Spinal cord (tissue), 10 donors: Measurements from ENCODE around the gene PCSK6. TPM values are rescaled to one million over a fixed set of nuclear protein-coding genes. Genes with fewer than 3 reads are reported as not detected.
"Not testable (repeated sequence)": the region's sequence is repeated elsewhere in the genome, so short reads cannot be mapped to it uniquely, and the experiment has no call there.

Experiments
- DNase-seq, 6 donors: peaks; one replicate each; pipeline versions ENCODE4 v3.0.0 to v3.0.0-alpha.2; 2013 to 2015; ENCODE audit warnings: low spot score in 6 of 6, low read depth in 4 of 6
- H3K27ac ChIP-seq: one replicate; pipeline ENCODE4 v1.5.1; 2013; ENCODE audit warnings: low read depth, low read length, control low read depth
- H3K27me3 ChIP-seq: one replicate; pipeline ENCODE4 v1.6.1; 2013; ENCODE audit warnings: low read length; ENCODE audit not compliant: control insufficient read depth, insufficient read depth
- H3K36me3 ChIP-seq: one replicate; pipeline ENCODE4 v1.6.1; 2013; ENCODE audit warnings: low read length; ENCODE audit not compliant: control insufficient read depth, insufficient read depth
- H3K4me1 ChIP-seq: one replicate; pipeline ENCODE4 v1.6.1; 2013; ENCODE audit warnings: low read length; ENCODE audit not compliant: control insufficient read depth, insufficient read depth
- H3K4me3 ChIP-seq: one replicate; pipeline ENCODE4 v1.5.1; 2013; ENCODE audit warnings: low read depth, low read length, control low read depth
- H3K9me3 ChIP-seq: one replicate; pipeline ENCODE4 v1.6.1; 2013; ENCODE audit warnings: low read length; ENCODE audit not compliant: control insufficient read depth, insufficient read depth
- WGBS: methylation state at CpG from one replicate; pipeline ENCODE4 v1.1.5; 2013; ENCODE audit warnings: missing lambda C conversion rate; ENCODE audit not compliant: insufficient coverage; 5-methylcytosine and 5-hydroxymethylcytosine counted together
- polyA plus RNA-seq, 2 donors: library from polyadenylated mRNA; unstranded; fragments of 120-200 nt; gene quantifications; one replicate each; pipeline ENCODE4 v1.2.1, GENCODE V29; 2013; ENCODE audit not compliant: insufficient read length in 2 of 2
- total RNA-seq, 2 donors: library from RNA; depleted of rRNA in 1 of 2; stranded (reverse); fragments of 120-200 nt in 1 of 2; fragments of >200 nt in 1 of 2; gene quantifications; one replicate each; pipeline versions ENCODE4 v1.2.3 to v1.2.4, GENCODE V29; 2013 to 2014
- donor health status: healthy.

PCSK6 gene
- total and polyA plus RNA-seq, 4 donors = 8.6 to 14.3 (median 11.7) TPM

- not testable (repeated sequence) for DNase-seq, H3K27me3 ChIP-seq, H3K9me3 ChIP-seq, H3K4me3 ChIP-seq, H3K27ac ChIP-seq, H3K4me1 ChIP-seq
- peaks cover 31% of the 10 kb centered on the region for H3K36me3 ChIP-seq
- WGBS = no CpG with 5 or more reads among the region's 6 CpGs
Observed at GRCh38 chr15:101287342-101287741, 202.2 kb downstream of the PCSK6 start.

GRCh38 chr15:101286471-101287114 lies 202.9 kb downstream of the PCSK6 start:
- no peaks in the 10 kb centered on the region for H3K27me3 ChIP-seq
- H3K36me3 ChIP-seq = peaks cover 31% of the 10 kb centered on the region
- H3K4me3 ChIP-seq = no peak overlapping the region
- H3K27ac ChIP-seq = no peak overlapping the region
- DNase-seq = no peak
- H3K9me3 ChIP-seq = no peaks in the 10 kb centered on the region
- H3K4me1 ChIP-seq = no peaks in the 10 kb centered on the region
- WGBS = 86% methylated on average over 4 of the region's 9 CpGs

GRCh38 chr15:101283931-101284330 lies 205.6 kb downstream of the PCSK6 start:
- no peak overlapping the region for H3K27ac ChIP-seq
- peaks cover 34% of the 10 kb centered on the region for H3K36me3 ChIP-seq
- 77% methylated on average over 4 of the region's 6 CpGs for WGBS
- H3K4me1 ChIP-seq = no peaks in the 10 kb centered on the region
- H3K27me3 ChIP-seq = no peaks in the 10 kb centered on the region
- no peak for DNase-seq
- H3K9me3 ChIP-seq = no peaks in the 10 kb centered on the region
- no peak overlapping the region for H3K4me3 ChIP-seq

GRCh38 chr15:101280007-101280406 lies 209.5 kb downstream of the PCSK6 start:
- Histone ChIP-seq H3K9me3 (no peaks in the 10 kb centered on the region), H3K36me3 (peaks cover 27% of the 10 kb centered on the region), H3K27ac (no peak overlapping the region), H3K4me3 (no peak overlapping the region), H3K27me3 (no peaks in the 10 kb centered on the region), H3K4me1 (peaks cover 17% of the 10 kb centered on the region)
- 100% methylated on average over 1 of the region's 2 CpGs for WGBS
- DNase-seq = no peak

DNA sequence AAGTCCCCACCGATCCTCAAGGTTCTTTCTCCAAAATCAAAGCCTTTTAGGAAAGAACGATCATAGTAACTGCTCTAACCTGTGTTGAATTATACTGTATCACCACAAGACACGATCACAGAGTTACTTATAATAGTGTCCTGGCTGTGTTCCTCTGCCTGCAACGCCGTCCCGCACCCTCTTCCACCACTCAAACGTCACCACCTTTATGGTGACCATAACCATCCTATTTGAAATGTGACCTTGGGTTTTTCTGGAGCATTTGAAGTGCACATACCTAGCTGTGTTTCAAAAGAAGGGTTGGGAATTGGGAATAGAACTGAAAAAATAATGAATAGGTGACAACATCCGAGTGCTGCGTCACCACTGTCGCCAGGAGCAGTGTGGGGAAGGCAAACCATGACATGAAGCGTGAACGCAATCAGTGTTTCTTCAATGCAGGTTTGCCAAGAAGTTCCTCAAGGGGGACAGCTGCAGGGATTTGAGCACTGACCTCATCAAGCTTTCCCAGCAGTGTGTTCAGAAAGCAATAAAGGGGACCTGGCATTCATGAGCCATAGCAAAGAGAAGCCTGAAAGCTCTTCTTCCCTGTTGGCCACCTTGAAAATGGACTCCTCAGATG lies 211.5 kb downstream of the PCSK6 start:
- peaks cover 17% of the 10 kb centered on the region for H3K4me1 ChIP-seq
- 76% methylated on average over 6 of the region's 12 CpGs for whole genome bisulfite sequencing
- H3K27ac ChIP-seq = peak overlapping the region; percentile 10
- H3K9me3 ChIP-seq = no peaks in the 10 kb centered on the region
- no peaks in the 10 kb centered on the region for H3K27me3 ChIP-seq
- H3K4me3 ChIP-seq = peak overlapping the region; percentile 46
- DNase-seq = no peak
- peaks cover 27% of the 10 kb centered on the region for H3K36me3 ChIP-seq

GRCh38 chr15:101277038-101277822 lies 212.3 kb downstream of the PCSK6 start, which contains the start of gene SELENOS:
SELENOS (minus strand) TSS chr15:101277485; CDS start chr15:101277417, 68 bp downstream.
- Histone ChIP-seq H3K27ac (peak within 1 kb of the TSS; percentile 84), H3K9me3 (no peaks in the 10 kb centered on the region), H3K36me3 (peaks cover 33% of the 10 kb centered on the region), H3K4me3 (peak within 1 kb of the TSS; percentile 87), H3K4me1 (peaks cover 17% of the 10 kb centered on the region), H3K27me3 (no peaks in the 10 kb centered on the region)
- peak in 5 of 6 donors; percentile 79 to 97 (median 87) for DNase-seq
- WGBS = under 1% methylated on average over 91 of the region's 91 CpGs

DNA sequence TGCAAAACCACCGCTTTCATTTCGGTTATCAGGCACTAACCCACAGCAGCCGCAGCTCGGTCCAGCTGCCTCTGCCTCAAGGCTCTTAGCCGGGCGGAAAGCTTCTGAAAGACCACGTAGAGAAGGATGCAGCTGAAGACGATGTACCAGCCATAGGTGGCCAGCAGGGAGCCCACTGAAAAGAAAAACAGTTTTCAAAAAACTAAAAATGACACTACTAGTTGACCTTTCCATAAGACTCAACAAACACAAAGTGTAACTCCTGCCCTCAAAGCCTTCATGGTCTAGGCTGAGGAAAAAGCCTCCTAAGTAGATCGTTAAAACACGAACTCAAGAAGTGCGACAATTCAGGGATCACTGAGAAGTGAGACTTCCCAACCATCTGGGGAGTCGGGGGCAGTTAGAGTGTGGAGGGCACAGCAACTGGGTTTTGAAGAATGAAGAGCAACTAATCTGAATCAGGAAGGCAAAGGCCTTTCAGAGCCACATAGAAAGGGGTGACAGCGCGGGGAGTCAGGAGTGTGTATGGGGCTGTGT lies 212.9 kb downstream of the PCSK6 start:
- peaks cover 17% of the 10 kb centered on the region for H3K4me1 ChIP-seq
- H3K27me3 ChIP-seq = no peaks in the 10 kb centered on the region
- H3K4me3 ChIP-seq = peak overlapping the region; percentile 87
- no peak for DNase-seq
- 11% methylated on average over 13 of the region's 14 CpGs for WGBS
- no peaks in the 10 kb centered on the region for H3K9me3 ChIP-seq
- peaks cover 37% of the 10 kb centered on the region for H3K36me3 ChIP-seq
- H3K27ac ChIP-seq = peak overlapping the region; percentile 84

DNA sequence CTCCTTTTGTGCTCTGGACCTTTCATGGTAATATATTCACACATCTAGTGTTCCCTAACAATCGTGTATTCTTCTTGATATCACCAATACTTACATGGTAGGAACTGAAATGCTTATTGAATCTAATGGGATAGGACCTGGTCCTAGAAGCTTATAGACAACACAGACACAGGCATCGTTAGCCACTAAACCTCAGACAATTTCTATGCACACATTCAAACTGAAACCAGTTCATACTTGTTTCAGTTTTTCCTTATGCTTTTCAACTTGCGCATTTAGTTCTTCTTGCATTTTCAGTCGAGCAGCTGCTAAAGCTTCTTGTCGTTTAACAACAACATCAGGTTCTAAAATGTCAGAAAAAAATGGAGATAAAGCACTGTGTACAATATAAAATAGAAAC lies 214.5 kb downstream of the PCSK6 start:
- Histone ChIP-seq H3K27me3 (no peaks in the 10 kb centered on the region), H3K36me3 (peaks cover 39% of the 10 kb centered on the region), H3K4me1 (peaks cover 17% of the 10 kb centered on the region), H3K4me3 (no peak overlapping the region), H3K27ac (no peak overlapping the region), H3K9me3 (no peaks in the 10 kb centered on the region)
- DNase-seq = no peak
- 100% methylated on average over 2 of the region's 5 CpGs for WGBS

- H3K36me3 ChIP-seq = peaks cover 48% of the 10 kb centered on the region
- DNase-seq = no peak
Observed at GRCh38 chr15:101273534-101273933, 216.0 kb downstream of the PCSK6 start.

More at GRCh38 chr15:101273534-101273933, 216.0 kb downstream of the PCSK6 start:
- no peaks in the 10 kb centered on the region for H3K27me3 ChIP-seq
- no peak overlapping the region for H3K4me3 ChIP-seq
- no peaks in the 10 kb centered on the region for H3K9me3 ChIP-seq
- peaks cover 17% of the 10 kb centered on the region for H3K4me1 ChIP-seq
- no peak overlapping the region for H3K27ac ChIP-seq
- 88% methylated on average over 5 of the region's 5 CpGs for WGBS
